Thoracic aorta (tissue), 2 donors: ENCODE measurements around the gene C11orf65. TPM values are rescaled to one million over a fixed set of nuclear protein-coding genes. Genes with fewer than 3 reads are reported as not detected.
"Not testable (repeated sequence)": the region's sequence is repeated elsewhere in the genome, so short reads cannot be mapped to it uniquely, and the experiment has no call there.

Experiments used
- ATAC-seq: fragments of 150-250 bp; one replicate; pipeline ENCODE4 v1.8.0; 2017; ENCODE audit warnings: low read depth; ENCODE audit not compliant: insufficient number of reproducible peaks, low FRiP score
- DNase-seq: peaks from one replicate; pipeline ENCODE4 v3.0.0-alpha.2; 2020; ENCODE audit warnings: low spot score
- H3K27ac ChIP-seq, 2 donors: fragments of 200-600 bp; sonication (generic); 1 replicate in 1 of 2; 2 replicates in 1 of 2; pipeline ENCODE4 v1.5.1; 2016; ENCODE audit warnings: mild to moderate bottlenecking in 2 of 2, moderate library complexity in 2 of 2
- H3K27me3 ChIP-seq: fragments of 200-600 bp; sonication (generic); replicated peaks from 2 replicates; pipeline ENCODE4 v1.6.0; 2016; ENCODE audit warnings: mild to moderate bottlenecking; ENCODE audit not compliant: insufficient read depth
- H3K36me3 ChIP-seq: fragments of 200-600 bp; sonication (generic); one replicate; pipeline ENCODE4 v1.5.1; 2016
- H3K4me1 ChIP-seq, 2 donors: fragments of 200-600 bp; sonication (generic); 1 replicate in 1 of 2; 2 replicates in 1 of 2; pipeline versions ENCODE4 v1.5.1 to v1.6.0; 2016; ENCODE audit warnings: low read depth in 2 of 2, mild to moderate bottlenecking in 1 of 2; ENCODE audit not compliant: control insufficient read depth in 1 of 2
- H3K4me3 ChIP-seq: fragments of 200-600 bp; sonication (generic); 2 replicates; pipeline ENCODE4 v1.5.1; 2016; ENCODE audit warnings: mild to moderate bottlenecking
- H3K9me3 ChIP-seq: fragments of 200-600 bp; sonication (generic); 2 replicates; pipeline ENCODE4 v1.5.1; 2016
- total RNA-seq, 2 donors: library from RNA; depleted of rRNA; stranded (reverse); fragments of >200 nt; gene quantifications; one replicate each; pipeline versions ENCODE4 v1.1.0 to v1.2.3, GENCODE V29; 2016
- TF ChIP-seq, protein P1 (sequence below): fragments of 200-600 bp; sonication (generic); IDR thresholded peaks from one replicate; pipeline ENCODE4 v1.5.1; 2019; ENCODE audit warnings: antibody characterized with exemption

C11orf65 gene
- total RNA-seq, 2 donors from 2014 or later: not detected

DNA sequence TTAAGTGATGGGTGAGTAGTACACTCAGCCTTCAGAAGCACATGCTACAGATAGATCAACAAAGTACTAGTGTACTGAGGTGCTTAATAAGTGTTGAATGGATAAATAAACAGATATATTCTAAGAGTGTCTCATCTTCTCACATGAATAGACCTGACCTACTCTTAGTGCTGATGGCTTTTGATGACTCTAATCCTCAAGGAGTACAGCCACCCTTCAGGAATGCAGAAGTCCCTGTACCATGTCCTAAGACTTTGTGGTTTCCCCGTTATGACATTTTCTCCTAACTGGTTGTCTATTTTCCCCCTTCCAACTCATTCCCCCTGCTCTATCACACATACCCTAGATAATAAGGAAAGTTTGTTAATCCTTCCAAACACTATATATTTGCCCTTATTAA is 61.6 kb downstream of the C11orf65 start:
- Histone ChIP-seq H3K4me3 (no peak overlapping the region), H3K27ac (no peak overlapping the region), H3K9me3 (no peaks in the 10 kb centered on the region), H3K27me3 (no peaks in the 10 kb centered on the region), H3K36me3 (no peaks in the 10 kb centered on the region), H3K4me1 (no peaks in the 10 kb centered on the region)
- DNase-seq (no peak), ATAC-seq (no peak)
- TF ChIP-seq, protein P1, sequence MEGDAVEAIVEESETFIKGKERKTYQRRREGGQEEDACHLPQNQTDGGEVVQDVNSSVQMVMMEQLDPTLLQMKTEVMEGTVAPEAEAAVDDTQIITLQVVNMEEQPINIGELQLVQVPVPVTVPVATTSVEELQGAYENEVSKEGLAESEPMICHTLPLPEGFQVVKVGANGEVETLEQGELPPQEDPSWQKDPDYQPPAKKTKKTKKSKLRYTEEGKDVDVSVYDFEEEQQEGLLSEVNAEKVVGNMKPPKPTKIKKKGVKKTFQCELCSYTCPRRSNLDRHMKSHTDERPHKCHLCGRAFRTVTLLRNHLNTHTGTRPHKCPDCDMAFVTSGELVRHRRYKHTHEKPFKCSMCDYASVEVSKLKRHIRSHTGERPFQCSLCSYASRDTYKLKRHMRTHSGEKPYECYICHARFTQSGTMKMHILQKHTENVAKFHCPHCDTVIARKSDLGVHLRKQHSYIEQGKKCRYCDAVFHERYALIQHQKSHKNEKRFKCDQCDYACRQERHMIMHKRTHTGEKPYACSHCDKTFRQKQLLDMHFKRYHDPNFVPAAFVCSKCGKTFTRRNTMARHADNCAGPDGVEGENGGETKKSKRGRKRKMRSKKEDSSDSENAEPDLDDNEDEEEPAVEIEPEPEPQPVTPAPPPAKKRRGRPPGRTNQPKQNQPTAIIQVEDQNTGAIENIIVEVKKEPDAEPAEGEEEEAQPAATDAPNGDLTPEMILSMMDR: no peak

DNA sequence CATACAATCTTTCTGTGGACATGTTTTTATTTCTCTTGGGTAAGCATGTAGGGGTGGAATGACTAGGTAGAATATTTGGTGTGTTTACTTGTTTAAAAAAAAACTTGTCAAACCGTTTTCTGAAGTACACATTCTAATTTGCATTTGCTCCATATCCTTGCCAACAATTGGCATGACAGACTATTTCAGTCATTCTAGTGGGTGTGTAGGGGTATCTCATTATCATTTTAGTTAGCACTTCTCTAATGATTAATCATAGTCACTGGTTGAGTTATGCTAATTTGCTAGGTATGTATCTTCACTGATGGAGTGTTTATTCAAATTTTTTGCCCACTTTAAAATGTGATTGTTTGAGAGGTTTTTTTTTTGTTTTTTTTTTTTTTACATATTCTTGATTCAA is 64.3 kb downstream of the C11orf65 start:
- Histone ChIP-seq H3K4me1 (no peaks in the 10 kb centered on the region), H3K4me3 (no peak overlapping the region), H3K27me3 (no peaks in the 10 kb centered on the region), H3K36me3 (no peaks in the 10 kb centered on the region), H3K9me3 (no peaks in the 10 kb centered on the region), H3K27ac (no peak overlapping the region)
- TF ChIP-seq, protein P1: no peak
- no peak for ATAC-seq
- DNase-seq: no peak

DNA sequence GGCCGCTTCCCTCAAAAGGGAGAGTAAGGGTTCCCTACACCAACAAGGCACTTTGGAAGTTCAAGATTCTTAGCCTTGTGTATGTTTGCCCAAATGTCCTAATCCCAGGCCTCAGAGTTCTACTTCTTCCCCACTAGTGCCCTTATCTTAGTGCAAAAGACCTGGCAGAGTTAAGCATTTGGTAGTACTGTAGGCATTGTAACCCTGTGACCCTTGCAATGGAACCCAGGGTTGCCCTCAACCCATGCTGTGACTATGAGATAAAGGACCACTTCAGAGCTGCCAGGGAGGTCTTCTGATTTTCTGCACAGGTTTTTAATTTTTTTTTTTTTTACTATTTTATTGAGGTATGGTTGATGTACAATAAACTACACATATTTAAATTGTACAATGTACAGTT is 65.1 kb downstream of the C11orf65 start:
- H3K4me3 ChIP-seq: no peak overlapping the region
- H3K27ac ChIP-seq: no peak overlapping the region
- no peak for ATAC-seq
- H3K27me3 ChIP-seq: no peaks in the 10 kb centered on the region
- TF ChIP-seq, protein P1: no peak
- no peak for DNase-seq
- no peaks in the 10 kb centered on the region for H3K36me3 ChIP-seq
- no peaks in the 10 kb centered on the region for H3K4me1 ChIP-seq
- no peaks in the 10 kb centered on the region for H3K9me3 ChIP-seq

DNA sequence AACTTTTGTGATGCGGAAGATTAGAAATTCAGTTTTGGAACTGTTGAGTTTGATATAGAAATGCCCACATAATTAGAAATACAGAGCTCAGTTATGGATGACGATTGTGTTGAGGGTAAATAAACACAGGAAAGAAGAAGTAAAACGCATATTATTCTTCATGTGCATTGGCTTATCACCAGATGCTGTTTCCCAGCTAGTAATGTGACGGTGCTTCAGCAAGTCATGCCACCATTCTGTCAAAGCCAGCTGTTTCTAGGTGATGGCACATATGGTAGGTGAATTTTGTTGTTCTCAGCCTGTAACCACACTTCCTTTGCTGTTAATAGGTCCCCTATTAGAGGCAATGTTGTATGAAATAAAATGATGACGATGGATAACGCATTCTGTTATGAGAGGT is 68.9 kb downstream of the C11orf65 start:
- Histone ChIP-seq H3K36me3 (no peaks in the 10 kb centered on the region), H3K4me1 (no peaks in the 10 kb centered on the region), H3K4me3 (no peak overlapping the region), H3K9me3 (no peaks in the 10 kb centered on the region), H3K27ac (no peak overlapping the region), H3K27me3 (no peaks in the 10 kb centered on the region)
- ATAC-seq (no peak), DNase-seq (no peak)
- TF ChIP-seq, protein P1: no peak

DNA sequence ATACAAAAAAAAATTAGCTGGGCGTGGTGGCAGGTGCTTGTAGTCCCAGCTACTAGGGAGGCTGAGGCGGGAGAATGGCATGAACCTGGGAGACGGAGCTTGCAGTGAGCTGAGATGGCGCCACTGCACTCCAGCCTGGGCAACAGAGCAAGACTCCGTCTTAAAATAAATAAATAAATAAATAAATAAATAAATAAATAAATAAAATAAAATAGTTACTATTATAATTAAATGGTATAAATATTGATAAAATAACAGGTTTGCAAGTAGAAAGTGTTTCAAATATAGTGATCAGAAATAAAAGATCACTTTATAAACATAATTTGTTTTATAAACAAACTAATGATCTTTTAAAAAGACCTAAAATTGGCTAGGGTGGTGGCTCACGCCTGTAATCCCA is 70.7 kb downstream of the C11orf65 start:
- not testable (repeated sequence) for H3K9me3 ChIP-seq, H3K4me1 ChIP-seq, H3K27me3 ChIP-seq, DNase-seq, H3K36me3 ChIP-seq, H3K27ac ChIP-seq, H3K4me3 ChIP-seq, ATAC-seq

DNA sequence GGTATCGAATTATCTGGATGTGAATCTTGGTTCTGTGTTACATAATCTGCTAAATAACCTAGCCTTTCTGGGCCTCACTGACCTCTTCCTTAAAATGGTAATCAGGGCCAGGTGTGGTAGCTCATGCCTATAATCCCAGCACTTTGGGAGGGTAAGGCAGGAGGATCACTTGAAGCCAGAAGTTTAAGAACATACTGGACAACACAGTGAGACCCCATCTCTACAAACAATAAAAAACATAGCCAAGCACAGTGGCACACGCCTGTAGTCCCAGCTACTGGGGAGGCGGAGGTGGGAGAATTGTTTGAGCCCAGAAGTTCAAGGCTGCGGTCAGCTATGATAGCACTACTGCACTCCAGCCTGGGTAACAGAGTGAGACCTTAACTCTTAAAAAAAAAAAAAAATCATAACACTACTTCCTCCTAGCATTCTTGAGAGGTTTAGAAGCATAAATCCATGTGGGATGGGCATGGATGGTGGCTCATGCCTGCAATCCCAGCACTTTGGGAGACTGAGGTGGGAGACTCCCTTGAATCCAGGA is 72.5 kb downstream of the C11orf65 start:
- Histone ChIP-seq H3K27ac (no peak overlapping the region), H3K4me3 (no peak overlapping the region), H3K27me3 (no peaks in the 10 kb centered on the region), H3K36me3 (no peaks in the 10 kb centered on the region), H3K9me3 (no peaks in the 10 kb centered on the region), H3K4me1 (no peaks in the 10 kb centered on the region)
- no peak for DNase-seq
- TF ChIP-seq, protein P1: no peak
- no peak for ATAC-seq
